Measurements from ENCODE around the gene TRIM33. TPM values are rescaled to one million over a fixed set of nuclear protein-coding genes. Genes with fewer than 3 reads are reported as not detected.

Gene TRIM33
- total RNA-seq, 4 donors from 2014 or later, result 17.1 to 33.0 (median 25.3) TPM

GRCh38 chr1:114492978-114493377, 18.0 kb downstream of the TRIM33 start:
- intact Hi-C loops (cut with DNase I; ENCODE audit: low total_unique reads) (no loop called here), in situ Hi-C loops (cut with MboI; ENCODE audit: low sequenced_read_pairs in 4 of 4) (no loop called here)
- no peaks in the 10 kb centered on the region for H3K9me3 ChIP-seq
- H3K36me3 ChIP-seq, result no peaks in the 10 kb centered on the region
- no peaks in the 10 kb centered on the region for H3K27me3 ChIP-seq
- no peak overlapping the region for H3K27ac ChIP-seq
- no peak for TF ChIP-seq CTCF (IDR thresholded peaks at IDR 0.05 in 4 of 5, conservative IDR thresholded peaks at IDR 0.05 in 1 of 5)
- no peak overlapping the region for H3K4me3 ChIP-seq
- DNase-seq, result no peak
- peaks cover 30% of the 10 kb centered on the region in 2 donors for H3K4me1 ChIP-seq
- ATAC-seq, result no peak

- Histone ChIP-seq H3K4me3 (no peak overlapping the region), H3K9me3 (no peaks in the 10 kb centered on the region), H3K36me3 (no peaks in the 10 kb centered on the region), H3K27ac (no peak overlapping the region), H3K27me3 (no peaks in the 10 kb centered on the region), H3K4me1 (peaks cover 8 to 13% of the 10 kb centered on the region in 2 donors)
- intact Hi-C loops (cut with DNase I; ENCODE audit: low total_unique reads) (no loop called here), in situ Hi-C loops (cut with MboI; ENCODE audit: low sequenced_read_pairs in 4 of 4) (no loop called here)
- TF ChIP-seq POLR2A (IDR thresholded peaks at IDR 0.05) (no peak), CTCF (IDR thresholded peaks at IDR 0.05 in 4 of 5, conservative IDR thresholded peaks at IDR 0.05 in 1 of 5) (no peak)
- DNase-seq, result no peak
- no peak for ATAC-seq
Observed at GRCh38 chr1:114490274-114490693, 20.7 kb downstream of the TRIM33 start.

DNA sequence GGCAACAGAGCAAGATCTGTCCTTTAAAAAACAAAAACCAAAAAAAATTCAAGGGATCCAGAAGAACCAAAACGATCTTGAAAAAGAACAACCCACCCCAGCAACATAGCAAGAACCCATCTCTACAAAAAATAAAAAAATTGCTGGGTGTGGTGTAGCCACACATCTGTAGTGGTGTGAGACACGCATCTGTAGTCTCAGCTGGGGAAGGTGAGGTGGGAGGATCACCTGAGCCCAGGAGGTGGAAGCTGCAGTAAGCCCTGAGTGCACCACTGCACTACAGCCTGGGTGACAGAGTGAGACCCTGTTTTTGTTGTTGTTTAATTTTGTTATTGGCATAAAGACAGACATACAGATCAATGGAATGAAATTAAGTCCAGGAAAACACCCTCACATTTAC, 22.3 kb downstream of the TRIM33 start:
- no peak for DNase-seq
- Histone ChIP-seq H3K4me1 (peaks cover 0 to 7% of the 10 kb centered on the region in 2 donors), H3K9me3 (no peaks in the 10 kb centered on the region), H3K27ac (no peak overlapping the region), H3K4me3 (no peak overlapping the region), H3K36me3 (no peaks in the 10 kb centered on the region), H3K27me3 (no peaks in the 10 kb centered on the region)
- TF ChIP-seq POLR2A (IDR thresholded peaks at IDR 0.05) (no peak), CTCF (IDR thresholded peaks at IDR 0.05 in 4 of 5, conservative IDR thresholded peaks at IDR 0.05 in 1 of 5) (no peak)
- no peak for ATAC-seq
- intact Hi-C loops (cut with DNase I; ENCODE audit: low total_unique reads) (no loop called here), in situ Hi-C loops (cut with MboI; ENCODE audit: low sequenced_read_pairs in 4 of 4) (no loop called here)

DNA sequence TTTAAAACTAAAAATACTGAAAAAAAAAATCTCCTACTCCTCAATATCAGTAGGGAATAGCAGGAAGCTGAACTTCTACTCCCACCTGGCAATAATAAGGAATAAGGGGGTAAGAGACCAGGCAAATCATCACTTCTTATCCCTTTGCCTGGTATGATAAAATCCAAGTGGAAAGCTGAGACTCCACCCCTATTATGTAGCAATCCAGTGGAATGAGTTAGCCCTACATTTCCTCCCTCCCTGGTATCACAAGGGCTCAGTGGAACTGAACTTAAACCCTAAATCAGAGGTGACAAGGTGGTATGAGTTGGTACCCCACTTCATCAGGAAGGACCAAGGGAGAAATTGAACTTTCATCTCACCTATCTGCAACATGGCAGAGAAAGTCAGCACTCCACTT, 25.7 kb downstream of the TRIM33 start:
- ATAC-seq, result no peak
- no peaks in the 10 kb centered on the region for H3K9me3 ChIP-seq

More for the DNA sequence above, 25.7 kb downstream of the TRIM33 start:
- Histone ChIP-seq H3K4me1 (peaks cover 0 to 4% of the 10 kb centered on the region in 2 donors), H3K36me3 (no peaks in the 10 kb centered on the region), H3K4me3 (no peak overlapping the region), H3K27ac (no peak overlapping the region), H3K27me3 (no peaks in the 10 kb centered on the region)
- no peak for DNase-seq
- in situ Hi-C loops (cut with MboI; ENCODE audit: low sequenced_read_pairs in 4 of 4), result no loop called here
- intact Hi-C loops (cut with DNase I; ENCODE audit: low total_unique reads), result no loop called here
- TF ChIP-seq CTCF (IDR thresholded peaks at IDR 0.05 in 4 of 5, conservative IDR thresholded peaks at IDR 0.05 in 1 of 5) (no peak), POLR2A (IDR thresholded peaks at IDR 0.05) (no peak)
